GM19467 (cell line): ENCODE results near the gene MRPS18B.
"Not testable (repeated sequence)": the region's sequence is repeated elsewhere in the genome, so short reads cannot be mapped to it uniquely, and the experiment has no call there.

Experiments
- ATAC-seq: cut with Tn5 transposase; IDR thresholded peaks from one replicate; pipeline ENCODE4 v1.9.1; 2021; ENCODE audit warnings: mild to moderate bottlenecking, moderate library complexity; ENCODE audit not compliant: unreplicated experiment

MRPS18B gene

GRCh38 chr6:30635834-30636233, 18.2 kb downstream of the MRPS18B start:
- no peak for ATAC-seq

GRCh38 chr6:30640481-30640880, 22.8 kb downstream of the MRPS18B start:
- ATAC-seq, result no peak

- no peak for ATAC-seq
Observed at GRCh38 chr6:30641048-30641447, 23.4 kb downstream of the MRPS18B start.

- ATAC-seq, result no peak
Observed at GRCh38 chr6:30643656-30644055, 26.0 kb downstream of the MRPS18B start.

GRCh38 chr6:30644769-30645168, 27.1 kb downstream of the MRPS18B start:
- no peak for ATAC-seq

- no peak for ATAC-seq
Observed at GRCh38 chr6:30645989-30646388, 28.3 kb downstream of the MRPS18B start.

GRCh38 chr6:30646450-30647241, 29.0 kb downstream of the MRPS18B start, which contains the start of gene C6orf136:
Gene C6orf136, plus strand, starts transcription at chr6:30647133. Its CDS starts 99 bp downstream, at chr6:30647232.
- peak; percentile 49 for ATAC-seq

- peak; percentile 43 for ATAC-seq
Observed at GRCh38 chr6:30647242-30648116, 29.8 kb downstream of the MRPS18B start.

- no peak for ATAC-seq
Observed at GRCh38 chr6:30651143-30651542, 33.5 kb downstream of the MRPS18B start.

- no peak for ATAC-seq
Observed at GRCh38 chr6:30654798-30655742, 37.4 kb downstream of the MRPS18B start.

GRCh38 chr6:30655743-30656094, 38.1 kb downstream of the MRPS18B start:
- ATAC-seq, result no peak

GRCh38 chr6:30656513-30656912, 38.9 kb downstream of the MRPS18B start:
- no peak for ATAC-seq

- ATAC-seq, result no peak
Observed at GRCh38 chr6:30657454-30657853, 39.8 kb downstream of the MRPS18B start.

GRCh38 chr6:30657922-30658321, 40.3 kb downstream of the MRPS18B start:
- not testable (repeated sequence) for ATAC-seq

- ATAC-seq, result no peak
Observed at GRCh38 chr6:30664994-30665767, 47.5 kb downstream of the MRPS18B start.

GRCh38 chr6:30666300-30666699, 48.7 kb downstream of the MRPS18B start:
- ATAC-seq, result not testable (repeated sequence)

GRCh38 chr6:30670760-30671527, 53.3 kb downstream of the MRPS18B start:
- no peak for ATAC-seq

- peak; percentile 63 for ATAC-seq
Observed at GRCh38 chr6:30672445-30673253, 55.0 kb downstream of the MRPS18B start, which contains the start of gene DHX16. Gene DHX16, minus strand, starts transcription at chr6:30673006. Its CDS starts 165 bp downstream, at chr6:30672841.
